Activated CD4-positive, alpha-beta T cell treated with anti-CD3 and anti-CD28 coated beads, Interleukin-2, amount 50 U/mL, for 4 hours (primary cell): Measurements from ENCODE around the gene FOS.
"Not testable (repeated sequence)": the region's sequence is repeated elsewhere in the genome, so short reads cannot be mapped to it uniquely, and the experiment has no call there.

ENCODE experiments used
- DNase-seq, 2 experiments: peaks; one replicate each; pipeline ENCODE4 v3.0.0-alpha.2; 2020

FOS gene

DNA sequence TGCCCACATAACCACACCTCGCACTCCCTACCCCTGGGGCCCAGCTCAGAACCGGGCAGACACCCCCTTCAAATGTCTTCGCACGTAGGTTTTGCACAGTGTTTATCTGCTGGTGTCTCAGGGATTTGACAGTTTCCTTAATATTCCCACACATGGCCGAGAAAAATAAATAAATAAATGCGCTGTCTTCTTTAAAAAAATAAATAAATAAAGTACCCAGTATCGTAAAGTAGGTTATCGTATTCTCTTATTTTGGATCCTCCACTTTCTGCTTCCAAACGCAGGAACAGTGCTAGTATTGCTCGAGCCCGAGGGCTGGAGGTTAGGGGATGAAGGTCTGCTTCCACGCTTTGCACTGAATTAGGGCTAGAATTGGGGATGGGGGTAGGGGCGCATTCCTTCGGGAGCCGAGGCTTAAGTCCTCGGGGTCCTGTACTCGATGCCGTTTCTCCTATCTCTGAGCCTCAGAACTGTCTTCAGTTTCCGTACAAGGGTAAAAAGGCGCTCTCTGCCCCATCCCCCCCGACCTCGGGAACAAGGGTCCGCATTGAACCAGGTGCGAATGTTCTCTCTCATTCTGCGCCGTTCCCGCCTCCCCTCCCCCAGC, 710 bp upstream of the FOS start:
- no peak for DNase-seq

DNA sequence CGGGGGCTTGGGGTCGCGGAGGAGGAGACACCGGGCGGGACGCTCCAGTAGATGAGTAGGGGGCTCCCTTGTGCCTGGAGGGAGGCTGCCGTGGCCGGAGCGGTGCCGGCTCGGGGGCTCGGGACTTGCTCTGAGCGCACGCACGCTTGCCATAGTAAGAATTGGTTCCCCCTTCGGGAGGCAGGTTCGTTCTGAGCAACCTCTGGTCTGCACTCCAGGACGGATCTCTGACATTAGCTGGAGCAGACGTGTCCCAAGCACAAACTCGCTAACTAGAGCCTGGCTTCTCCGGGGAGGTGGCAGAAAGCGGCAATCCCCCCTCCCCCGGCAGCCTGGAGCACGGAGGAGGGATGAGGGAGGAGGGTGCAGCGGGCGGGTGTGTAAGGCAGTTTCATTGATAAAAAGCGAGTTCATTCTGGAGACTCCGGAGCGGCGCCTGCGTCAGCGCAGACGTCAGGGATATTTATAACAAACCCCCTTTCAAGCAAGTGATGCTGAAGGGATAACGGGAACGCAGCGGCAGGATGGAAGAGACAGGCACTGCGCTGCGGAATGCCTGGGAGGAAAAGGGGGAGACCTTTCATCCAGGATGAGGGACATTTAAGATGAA, 630 bp downstream of the FOS start:
- DNase-seq, result peak in 1 of 2 experiments; percentile 36

DNA sequence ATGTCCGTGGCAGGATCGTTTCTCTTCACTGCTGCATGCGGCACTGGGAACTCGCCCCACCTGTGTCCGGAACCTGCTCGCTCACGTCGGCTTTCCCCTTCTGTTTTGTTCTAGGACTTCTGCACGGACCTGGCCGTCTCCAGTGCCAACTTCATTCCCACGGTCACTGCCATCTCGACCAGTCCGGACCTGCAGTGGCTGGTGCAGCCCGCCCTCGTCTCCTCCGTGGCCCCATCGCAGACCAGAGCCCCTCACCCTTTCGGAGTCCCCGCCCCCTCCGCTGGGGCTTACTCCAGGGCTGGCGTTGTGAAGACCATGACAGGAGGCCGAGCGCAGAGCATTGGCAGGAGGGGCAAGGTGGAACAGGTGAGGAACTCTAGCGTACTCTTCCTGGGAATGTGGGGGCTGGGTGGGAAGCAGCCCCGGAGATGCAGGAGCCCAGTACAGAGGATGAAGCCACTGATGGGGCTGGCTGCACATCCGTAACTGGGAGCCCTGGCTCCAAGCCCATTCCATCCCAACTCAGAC, 1.2 kb downstream of the FOS start:
- DNase-seq, result no peak

DNA sequence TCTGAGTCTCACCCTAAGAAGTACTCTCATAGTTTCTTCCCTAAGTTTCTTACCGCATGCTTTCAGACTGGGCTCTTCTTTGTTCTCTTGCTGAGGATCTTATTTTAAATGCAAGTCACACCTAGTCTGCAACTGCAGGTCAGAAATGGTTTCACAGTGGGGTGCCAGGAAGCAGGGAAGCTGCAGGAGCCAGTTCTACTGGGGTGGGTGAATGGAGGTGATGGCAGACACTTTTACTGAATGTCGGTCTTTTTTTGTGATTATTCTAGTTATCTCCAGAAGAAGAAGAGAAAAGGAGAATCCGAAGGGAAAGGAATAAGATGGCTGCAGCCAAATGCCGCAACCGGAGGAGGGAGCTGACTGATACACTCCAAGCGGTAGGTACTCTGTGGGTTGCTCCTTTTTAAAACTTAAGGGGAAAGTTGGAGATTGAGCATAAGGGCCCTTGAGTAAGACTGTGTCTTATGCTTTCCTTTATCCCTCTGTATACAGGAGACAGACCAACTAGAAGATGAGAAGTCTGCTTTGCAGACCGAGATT, 1.7 kb downstream of the FOS start:
- no peak for DNase-seq

DNA sequence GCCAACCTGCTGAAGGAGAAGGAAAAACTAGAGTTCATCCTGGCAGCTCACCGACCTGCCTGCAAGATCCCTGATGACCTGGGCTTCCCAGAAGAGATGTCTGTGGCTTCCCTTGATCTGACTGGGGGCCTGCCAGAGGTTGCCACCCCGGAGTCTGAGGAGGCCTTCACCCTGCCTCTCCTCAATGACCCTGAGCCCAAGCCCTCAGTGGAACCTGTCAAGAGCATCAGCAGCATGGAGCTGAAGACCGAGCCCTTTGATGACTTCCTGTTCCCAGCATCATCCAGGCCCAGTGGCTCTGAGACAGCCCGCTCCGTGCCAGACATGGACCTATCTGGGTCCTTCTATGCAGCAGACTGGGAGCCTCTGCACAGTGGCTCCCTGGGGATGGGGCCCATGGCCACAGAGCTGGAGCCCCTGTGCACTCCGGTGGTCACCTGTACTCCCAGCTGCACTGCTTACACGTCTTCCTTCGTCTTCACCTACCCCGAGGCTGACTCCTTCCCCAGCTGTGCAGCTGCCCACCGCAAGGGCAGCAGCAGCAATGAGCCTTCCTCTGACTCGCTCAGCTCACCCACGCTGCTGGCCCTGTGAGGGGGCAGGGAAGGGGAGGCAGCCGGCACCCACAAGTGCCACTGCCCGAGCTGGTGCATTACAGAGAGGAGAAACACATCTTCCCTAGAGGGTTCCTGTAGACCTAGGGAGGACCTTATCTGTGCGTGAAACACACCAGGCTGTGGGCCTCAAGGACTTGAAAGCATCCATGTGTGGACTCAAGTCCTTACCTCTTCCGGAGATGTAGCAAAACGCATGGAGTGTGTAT, 2.4 kb downstream of the FOS start:
- DNase-seq, result no peak

DNA sequence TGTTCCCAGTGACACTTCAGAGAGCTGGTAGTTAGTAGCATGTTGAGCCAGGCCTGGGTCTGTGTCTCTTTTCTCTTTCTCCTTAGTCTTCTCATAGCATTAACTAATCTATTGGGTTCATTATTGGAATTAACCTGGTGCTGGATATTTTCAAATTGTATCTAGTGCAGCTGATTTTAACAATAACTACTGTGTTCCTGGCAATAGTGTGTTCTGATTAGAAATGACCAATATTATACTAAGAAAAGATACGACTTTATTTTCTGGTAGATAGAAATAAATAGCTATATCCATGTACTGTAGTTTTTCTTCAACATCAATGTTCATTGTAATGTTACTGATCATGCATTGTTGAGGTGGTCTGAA, 3.0 kb downstream of the FOS start:
- DNase-seq, result no peak

DNA sequence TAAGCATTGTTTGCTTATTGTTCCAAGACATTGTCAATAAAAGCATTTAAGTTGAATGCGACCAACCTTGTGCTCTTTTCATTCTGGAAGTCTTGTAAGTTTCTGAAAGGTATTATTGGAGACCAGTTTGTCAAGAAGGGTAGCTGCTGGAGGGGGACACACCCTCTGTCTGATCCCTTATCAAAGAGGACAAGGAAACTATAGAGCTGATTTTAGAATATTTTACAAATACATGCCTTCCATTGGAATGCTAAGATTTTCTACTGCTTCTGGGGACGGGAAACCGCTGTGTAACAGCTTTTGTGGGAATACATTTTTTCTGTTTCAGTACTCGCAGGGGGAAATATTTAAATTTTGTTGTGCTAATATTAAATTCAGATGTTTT, 3.5 kb downstream of the FOS start:
- no peak for DNase-seq

DNA sequence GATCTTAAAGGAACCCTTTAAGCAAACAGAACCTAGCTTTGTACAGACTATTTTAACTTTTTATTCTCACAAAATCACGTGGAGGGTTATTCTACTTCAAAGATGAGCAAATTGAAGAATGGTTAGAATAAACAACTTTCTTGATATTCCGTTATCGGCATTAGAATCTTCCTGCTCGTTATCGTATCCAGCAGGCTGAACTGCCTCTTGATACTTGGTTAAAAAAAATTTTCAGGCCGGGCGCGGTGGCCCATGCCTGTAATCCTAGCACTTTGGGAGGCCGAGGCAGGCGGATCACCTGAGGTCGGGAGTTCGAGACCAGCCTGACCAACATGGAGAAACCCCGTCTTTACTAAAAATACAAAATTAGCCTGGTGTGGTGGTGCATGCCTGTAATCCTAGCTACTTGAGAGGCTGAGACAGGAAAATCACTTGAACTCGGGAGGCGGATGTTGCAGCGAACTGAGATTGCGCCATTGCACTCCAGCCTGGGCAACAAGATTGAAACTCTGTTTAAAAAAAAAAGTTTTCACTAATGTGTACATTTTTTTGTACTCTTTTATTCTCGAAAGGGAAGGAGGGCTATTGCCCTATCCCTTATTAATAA, 4.0 kb downstream of the FOS start:
- not testable (repeated sequence) for DNase-seq

DNA sequence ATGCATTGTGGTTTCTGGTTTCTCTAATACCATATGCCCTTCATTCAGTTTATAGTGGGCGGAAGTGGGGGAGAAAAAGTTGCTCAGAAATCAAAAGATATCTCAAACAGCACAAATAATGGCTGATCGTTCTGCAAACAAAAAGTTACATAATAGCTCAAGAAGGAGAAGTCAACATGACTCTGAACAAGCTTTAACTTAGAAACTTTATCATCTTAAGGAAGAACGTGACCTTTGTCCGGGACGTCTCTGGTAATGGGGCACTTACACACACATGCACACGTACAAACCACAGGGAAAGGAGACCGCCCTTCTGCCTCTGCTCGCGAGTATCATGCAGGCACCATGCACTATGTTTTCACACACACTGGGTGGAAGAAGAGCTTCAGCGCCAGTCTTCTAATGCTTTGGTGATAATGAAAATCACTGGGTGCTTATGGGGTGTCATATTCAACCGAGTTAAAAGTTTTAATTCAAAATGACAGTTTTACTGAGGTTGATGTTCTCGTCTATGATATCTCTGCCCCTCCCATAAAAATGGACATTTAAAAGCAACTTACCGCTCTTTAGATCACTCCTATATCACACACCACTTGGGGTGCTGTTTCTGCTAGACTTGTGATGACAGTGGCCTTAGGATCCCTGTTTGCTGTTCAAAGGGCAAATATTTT, 4.7 kb downstream of the FOS start:
- no peak for DNase-seq

DNA sequence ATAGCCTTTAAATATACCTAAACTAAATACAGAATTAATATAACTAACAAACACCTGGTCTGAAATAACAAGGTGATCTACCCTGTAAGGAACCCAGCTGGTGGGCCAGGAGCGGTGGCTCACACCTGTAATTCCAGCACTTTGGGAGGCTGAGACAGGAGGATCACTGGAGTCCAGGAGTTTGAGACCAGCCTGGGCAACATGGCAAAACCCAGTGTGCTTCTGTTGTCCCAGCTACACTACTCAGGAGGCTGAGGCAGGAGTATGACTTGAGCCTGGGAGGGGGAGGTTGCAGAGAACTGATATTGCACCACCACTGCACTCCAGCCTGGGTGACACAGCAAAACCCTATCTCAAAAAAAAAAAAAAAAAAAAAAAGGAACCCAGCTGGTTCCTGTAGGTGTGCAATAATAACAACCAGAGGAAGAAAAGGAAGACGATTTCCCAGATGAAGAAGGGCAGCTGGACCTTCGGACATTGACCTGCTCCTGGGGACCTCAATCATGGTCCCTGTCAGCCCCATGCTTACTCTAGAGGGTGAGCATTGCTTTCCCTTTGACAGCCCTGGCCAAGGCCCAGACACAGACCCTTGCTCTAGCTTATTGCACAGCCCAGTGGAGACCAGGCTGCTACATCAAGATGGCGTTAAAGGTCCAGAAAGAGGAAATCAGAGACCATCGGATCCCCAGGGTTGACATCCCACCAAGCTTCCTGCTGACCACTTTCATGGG, 5.4 kb downstream of the FOS start:
- no peak for DNase-seq

DNA sequence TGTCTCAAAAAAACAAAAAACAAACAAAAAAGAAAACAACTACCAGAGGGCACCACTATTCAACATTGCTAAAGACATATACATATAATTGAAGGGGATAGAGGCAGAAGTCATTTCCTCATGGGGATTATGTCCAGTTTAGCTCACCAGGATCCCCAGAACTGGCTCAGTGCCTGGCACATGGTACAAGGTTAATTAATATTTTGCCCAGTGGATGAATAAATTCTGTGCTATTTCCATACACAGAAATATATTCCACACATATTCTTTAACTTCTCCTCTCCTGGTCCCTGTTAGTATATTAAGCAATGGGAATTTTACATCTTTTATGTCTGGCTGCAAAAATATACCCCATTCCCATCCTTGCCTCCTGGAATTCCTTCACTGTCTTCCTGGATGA, 6.7 kb downstream of the FOS start:
- DNase-seq, result no peak

DNA sequence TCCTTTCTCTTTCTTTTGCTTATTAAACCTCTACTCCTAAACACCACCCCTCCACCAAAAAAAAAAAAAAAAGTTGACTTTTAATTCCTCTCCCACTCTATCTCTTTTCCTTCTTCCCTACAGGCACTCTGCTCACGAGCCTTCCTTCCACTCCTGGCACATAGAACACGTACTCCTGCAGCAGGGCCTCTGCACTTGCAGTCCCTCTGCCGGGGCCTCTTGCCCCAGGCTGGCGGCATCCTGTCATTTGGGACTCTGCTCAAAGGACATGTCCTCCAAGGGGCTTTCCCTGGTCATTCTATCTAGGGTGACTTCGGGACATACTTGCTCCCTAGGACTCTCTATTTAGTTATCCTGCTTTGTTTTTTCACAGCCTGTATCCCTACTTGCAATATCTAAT, 7.7 kb downstream of the FOS start:
- no peak for DNase-seq

DNA sequence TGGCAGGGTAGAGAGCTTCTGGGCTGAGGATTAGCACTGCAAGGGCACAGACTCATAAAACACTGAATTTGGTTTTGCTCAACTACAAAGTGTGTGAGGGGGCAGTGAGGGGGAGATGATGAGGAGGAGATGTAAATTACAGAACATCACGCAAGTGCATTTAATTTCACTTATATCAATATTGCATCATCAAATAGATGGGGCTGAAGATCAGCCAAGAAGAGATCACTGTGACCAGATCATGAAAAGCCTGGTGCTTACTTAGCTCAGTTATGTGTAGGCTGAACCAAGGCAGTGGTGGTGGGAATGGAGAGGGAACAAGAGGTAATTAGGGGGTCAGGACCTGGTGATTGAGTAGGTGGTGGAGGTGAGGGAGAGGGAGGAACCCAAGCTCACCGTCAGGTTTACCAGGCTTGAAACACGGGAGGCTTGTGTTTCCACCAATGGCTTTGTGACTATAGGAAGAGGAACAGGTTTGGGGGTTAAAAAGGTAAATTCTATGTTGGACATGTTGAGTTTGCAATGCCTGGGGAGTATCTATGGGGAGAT, 11.3 kb downstream of the FOS start:
- DNase-seq, result no peak

DNA sequence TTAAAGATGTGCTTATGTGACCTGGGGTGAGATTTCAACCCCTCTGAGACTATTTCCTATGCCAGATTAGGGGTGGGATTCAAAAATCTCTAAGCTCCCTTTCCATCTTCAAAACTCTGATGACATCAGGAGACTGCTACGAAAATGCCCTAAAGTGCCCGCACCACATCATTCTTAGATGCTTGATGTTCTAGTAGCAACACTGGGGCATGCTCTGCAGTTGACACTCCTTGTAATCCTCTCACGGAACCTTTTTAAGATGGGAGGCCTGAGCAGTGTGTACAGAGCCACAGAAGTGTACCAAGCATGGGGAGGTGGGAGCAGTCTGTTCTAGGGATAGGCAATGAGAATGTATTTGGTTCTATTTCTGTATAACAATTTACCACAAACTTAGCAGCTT, 12.2 kb downstream of the FOS start:
- no peak for DNase-seq

DNA sequence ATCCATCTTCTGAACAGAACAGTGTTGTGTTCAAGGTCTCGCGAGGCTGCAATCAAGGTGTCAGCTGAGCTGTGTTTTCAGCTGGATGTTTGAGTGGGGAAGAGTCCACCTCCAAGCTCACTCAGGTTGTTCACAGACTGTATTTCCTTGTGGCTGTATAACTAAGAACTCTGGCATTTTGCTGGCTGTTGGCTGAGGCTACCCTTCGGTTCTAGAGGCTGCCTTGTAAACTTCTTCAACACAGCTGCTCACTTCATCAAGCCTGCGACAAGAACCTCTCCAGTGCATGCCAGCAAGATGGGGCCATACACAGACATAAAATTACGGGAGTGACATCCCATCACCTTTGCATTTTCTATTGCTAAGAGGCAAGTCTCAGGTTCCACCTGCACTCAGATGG, 12.7 kb downstream of the FOS start:
- DNase-seq, result no peak

DNA sequence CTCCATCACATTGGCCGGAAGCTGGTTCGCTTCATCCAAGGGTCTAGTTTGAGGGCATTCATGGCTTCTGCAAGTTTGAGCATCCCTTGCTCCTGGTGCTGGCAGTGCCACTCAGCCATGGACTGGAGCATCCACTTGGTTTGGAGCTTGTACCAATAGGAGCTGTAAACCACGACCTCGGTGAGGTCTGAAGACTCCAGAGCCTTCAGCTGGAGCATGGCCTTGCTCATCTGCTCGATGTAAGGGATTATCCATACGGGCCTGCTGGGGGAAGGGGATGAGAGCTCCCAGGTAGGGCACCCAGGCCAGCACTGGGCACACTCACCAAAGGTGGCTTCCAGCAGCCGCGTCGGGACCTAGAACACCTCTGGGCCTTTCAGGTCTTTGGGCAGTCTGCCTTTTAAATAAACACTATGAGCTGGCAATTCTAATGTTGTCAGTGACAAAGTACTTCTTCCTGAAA, 13.5 kb downstream of the FOS start:
- no peak for DNase-seq

DNA sequence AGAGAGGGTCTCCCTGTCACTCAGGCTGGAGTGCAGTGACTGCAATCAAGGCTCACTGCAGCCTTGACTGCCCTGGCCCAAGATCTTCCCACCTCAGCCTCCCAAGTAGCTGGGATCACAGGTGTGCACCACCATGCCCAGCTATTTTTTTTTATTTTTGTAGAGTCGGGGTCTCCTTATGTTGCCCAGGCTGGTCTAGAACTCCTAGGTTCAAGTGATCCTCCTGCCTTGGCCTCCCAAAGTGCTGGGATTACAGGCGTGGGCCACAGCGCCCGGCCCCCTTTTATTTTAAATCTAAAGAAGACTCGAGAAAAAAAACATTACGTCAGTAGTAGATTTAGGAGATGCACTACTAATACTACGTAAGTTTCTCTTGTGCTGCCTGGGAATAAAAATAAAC, 14.3 kb downstream of the FOS start:
- DNase-seq, result no peak

DNA sequence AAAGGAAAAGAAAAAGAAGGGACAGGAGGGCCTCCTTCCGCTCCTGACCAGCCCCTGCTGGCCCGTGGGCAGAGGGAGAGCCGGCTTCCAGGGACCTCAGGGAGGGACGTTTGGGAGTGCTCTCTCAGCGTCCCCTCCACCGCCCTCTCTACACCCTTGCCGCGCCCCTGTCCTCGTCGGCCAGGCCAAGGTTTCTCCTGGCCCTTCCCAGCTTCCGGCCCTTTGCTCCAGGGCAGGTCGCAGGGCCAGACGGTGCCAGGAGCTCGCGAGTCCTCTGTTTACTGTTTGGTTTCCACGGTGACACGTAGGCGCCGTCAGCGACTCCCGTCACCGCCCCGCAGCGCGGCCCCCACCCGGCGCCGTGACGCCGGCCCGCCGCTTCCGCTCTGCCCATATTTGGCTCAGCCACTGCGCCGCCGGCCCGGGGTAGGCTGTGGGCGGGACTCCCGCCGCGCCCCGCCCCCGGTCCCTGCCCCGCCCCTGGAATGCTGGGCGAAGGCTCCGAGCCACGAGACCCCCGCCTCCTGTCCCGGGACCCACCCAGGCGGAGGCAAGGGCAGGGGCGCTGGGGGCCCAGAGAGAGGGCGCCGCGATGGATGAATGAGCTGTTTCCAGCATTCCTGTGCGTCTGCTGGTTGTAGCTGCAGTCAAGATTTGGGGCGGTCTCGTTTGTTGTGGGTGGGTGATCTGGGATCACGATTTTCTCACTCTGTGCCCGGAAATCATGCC, 15.5 kb downstream of the FOS start:
- DNase-seq, result peak; percentile 89 to 91

DNA sequence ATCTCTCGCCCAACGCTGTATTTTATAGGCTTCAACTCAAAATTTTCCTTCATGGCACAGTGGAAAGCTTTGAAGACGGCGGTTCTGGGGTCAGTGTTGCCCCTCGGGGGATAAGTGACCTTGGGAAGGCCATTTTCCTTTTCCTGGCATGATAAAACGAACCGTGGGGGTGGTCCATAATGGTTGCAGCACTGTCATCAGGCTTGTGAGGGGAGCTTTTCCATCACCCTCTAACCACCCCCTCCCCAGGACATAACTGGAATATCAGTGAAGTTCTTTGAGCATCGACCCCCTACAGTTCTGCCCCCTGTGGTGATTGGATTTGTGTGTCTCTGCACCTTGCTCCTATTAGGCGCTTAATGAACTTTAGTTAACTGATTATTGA, 16.0 kb downstream of the FOS start:
- no peak for DNase-seq

DNA sequence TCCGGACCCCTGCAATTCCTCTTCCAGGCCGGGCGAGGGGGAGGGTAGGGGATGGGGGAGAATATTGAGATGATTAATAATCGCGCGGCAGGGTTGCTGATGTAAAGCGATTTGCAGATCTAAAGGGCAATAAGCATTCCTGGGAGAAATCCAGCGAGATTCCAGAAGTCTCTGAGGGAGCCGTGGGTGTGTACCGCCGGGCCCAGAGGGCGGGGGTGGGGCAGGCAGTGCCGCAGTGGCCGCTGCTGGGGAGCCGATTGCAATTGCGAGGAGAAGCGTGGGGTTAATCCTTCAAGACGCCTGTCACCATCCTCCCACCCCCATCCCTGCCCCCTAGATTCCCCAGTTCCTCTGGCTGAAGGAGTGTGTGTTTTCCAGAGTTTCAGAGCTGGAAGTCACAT, 16.4 kb downstream of the FOS start:
- no peak for DNase-seq
